ENCODE measurements around the gene MAN1A1.
"Not testable (repeated sequence)": the region's sequence is repeated elsewhere in the genome, so short reads cannot be mapped to it uniquely, and the experiment has no call there.

Gene MAN1A1

DNA sequence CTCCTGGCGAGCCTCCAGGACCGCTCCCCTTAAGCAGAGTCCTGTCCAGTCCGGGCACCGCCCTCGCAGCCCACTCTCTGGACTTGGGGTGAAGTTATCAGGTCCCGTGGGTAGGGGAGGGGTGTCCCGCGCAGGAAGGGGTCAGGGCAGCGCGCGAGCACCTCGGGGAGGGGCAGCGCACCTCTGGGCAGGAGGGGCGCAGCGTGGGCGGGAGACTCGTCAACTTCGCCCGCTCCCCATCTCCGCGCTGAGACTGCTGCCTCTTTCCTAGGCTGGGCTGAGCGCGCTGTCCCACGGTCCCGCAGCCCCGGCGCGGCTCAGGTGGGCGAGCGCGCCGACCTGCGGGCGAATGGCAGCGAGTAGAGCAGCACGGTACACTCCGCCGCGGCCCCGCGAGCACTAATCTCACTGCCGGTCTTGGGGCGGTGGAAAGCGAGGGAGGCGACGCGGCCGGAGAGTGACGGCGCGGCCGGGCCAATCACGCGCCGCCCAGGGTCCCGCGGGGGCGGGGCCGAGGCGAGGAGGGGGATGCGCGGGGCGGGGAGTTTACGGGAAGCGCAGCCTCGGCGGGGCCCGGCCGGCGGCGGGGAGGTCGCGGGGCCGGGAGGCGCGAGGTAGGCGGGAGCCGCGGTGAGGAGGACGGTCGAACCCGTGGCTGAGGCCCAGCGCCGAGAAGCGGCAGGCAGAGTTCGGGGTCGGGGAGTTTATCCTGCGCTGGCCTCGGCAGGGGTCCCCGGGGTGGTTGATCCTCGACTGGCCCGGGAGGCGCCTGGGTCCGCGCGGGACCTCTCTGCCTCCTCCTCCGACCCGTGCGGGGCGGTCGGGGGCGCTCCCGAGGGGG is at the start of gene MAN1A1:
TSS of gene MAN1A1 (minus strand) at position 401 of the 841 bp plus-strand sequence. CDS start 696 bp downstream, outside the sequence.
- H3K27ac Mint-ChIP-seq: peak within 1 kb of the TSS; percentile 69
- H3K9me3 Mint-ChIP-seq: no peaks in the 10 kb centered on the region
- peak within 1 kb of the TSS; percentile 69 for H3K4me3 Mint-ChIP-seq
- peaks cover 39% of the 10 kb centered on the region for H3K4me1 Mint-ChIP-seq
- CTCF ChIA-PET: interaction anchor here (1.0 to 3.4 kb wide), 10 partner anchors 16 to 392 kb away, joined by 3 to 28 read pairs (median 6); no protein-coding TSS in a partner anchor
- no peaks in the 10 kb centered on the region for H3K36me3 Mint-ChIP-seq
- peak; percentile 91 for DNase-seq
- H3K27me3 Mint-ChIP-seq: no peaks in the 10 kb centered on the region

DNA sequence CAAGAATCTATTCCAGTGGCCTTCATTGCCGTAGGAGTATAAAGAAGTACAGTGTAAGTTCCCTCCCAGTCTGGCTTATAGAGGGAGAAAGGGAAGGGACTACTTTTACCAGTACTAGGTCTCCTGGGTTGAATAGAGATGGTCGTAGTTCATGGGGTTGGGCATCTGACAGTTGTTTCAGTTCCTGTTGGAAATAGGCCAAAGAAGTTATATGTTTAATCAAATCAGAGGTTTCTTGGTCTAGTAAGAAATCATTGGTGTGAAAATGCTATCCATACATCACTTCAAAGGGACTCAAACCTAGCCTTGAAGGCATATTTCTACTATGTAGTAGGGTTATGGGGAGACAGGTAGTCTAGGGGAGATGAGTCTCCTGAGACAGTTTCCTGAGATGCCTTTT is 45.6 kb upstream of the MAN1A1 start:
- H3K27me3 Mint-ChIP-seq: peaks cover 7% of the 10 kb centered on the region
- no peaks in the 10 kb centered on the region for H3K36me3 Mint-ChIP-seq
- no peaks in the 10 kb centered on the region for H3K4me1 Mint-ChIP-seq
- H3K27ac Mint-ChIP-seq: no peak overlapping the region
- H3K4me3 Mint-ChIP-seq: no peak overlapping the region
- CTCF ChIA-PET: no interaction called here
- peaks cover 1% of the 10 kb centered on the region for H3K9me3 Mint-ChIP-seq
- no peak for DNase-seq

DNA sequence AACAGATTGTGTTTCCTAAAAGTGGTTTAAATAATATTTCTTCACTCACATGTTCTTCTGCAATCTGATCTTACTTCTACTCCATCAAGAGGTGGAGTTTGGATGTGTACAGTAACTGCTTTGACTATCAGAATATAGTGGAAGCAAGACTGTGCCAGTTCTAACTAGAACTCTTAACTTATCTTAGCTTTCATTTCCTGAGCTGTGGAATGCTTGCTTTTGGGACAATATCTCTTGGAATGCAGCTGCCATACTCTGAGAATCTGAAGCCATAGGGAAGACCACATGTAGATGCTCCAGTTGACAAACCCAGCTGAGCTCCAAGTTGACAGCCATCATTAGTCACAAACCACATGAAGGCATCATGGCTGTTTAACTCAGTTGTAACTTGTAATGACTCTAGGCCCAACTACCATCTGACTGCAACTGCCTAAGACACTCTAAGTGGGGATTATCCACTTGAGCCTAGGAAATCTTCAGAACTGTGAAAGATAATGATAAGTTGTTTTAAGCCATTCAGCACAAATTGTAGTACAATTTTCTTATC is 40.8 kb upstream of the MAN1A1 start:
- H3K9me3 Mint-ChIP-seq: no peaks in the 10 kb centered on the region
- peaks cover 3% of the 10 kb centered on the region for H3K27me3 Mint-ChIP-seq
- H3K4me1 Mint-ChIP-seq: no peaks in the 10 kb centered on the region
- H3K27ac Mint-ChIP-seq: no peak overlapping the region
- no peak for DNase-seq
- no peak overlapping the region for H3K4me3 Mint-ChIP-seq
- no peaks in the 10 kb centered on the region for H3K36me3 Mint-ChIP-seq
- CTCF ChIA-PET: no interaction called here

DNA sequence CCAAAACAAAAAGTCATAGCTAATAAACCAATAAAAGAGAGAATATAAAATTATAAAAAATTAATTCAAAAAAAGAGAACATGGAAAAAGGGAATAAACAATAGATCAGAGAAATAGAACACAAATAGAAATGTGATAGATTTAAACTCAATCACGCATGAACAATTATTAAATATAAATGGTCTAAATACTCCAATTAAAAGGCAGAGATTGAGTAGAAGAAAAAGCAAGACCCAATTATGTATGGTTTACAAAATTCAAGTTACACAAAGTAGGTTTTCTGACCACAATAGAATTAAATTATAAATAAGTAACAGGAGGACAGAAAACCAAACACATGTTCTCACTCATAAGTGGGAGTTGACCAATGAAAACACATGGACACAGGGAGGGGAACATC is 36.4 kb upstream of the MAN1A1 start:
- no peaks in the 10 kb centered on the region for H3K4me1 Mint-ChIP-seq
- H3K36me3 Mint-ChIP-seq: no peaks in the 10 kb centered on the region
- peaks cover 4% of the 10 kb centered on the region for H3K9me3 Mint-ChIP-seq
- H3K27me3 Mint-ChIP-seq: no peaks in the 10 kb centered on the region
- H3K27ac Mint-ChIP-seq: no peak overlapping the region
- H3K4me3 Mint-ChIP-seq: no peak overlapping the region
- DNase-seq: no peak
- CTCF ChIA-PET: no interaction called here

DNA sequence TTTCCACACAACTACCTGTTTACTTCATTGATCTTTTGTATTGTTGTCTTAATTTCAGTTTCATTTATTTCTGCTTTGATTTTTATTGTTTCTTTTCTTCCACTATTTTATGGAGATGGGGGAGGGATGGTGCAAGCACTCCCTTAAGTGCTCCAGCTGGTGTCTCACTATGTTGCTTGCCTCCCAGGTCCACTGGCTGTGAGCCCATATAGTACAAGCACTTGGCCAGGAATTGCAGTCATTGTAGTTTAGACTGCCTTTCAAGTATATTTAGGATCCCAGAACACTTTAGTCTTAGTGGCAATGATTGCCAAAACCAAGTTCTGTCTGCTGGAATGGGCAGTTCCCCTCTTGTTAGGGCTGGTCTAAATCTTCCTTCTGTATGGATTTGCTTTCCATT is 34.9 kb upstream of the MAN1A1 start:
- no peak for DNase-seq
- Mint-ChIP-seq H3K4me1 (no peaks in the 10 kb centered on the region), H3K27me3 (no peaks in the 10 kb centered on the region), H3K27ac (no peak overlapping the region), H3K9me3 (peaks cover 12% of the 10 kb centered on the region), H3K4me3 (no peak overlapping the region), H3K36me3 (no peaks in the 10 kb centered on the region)
- CTCF ChIA-PET: no interaction called here

DNA sequence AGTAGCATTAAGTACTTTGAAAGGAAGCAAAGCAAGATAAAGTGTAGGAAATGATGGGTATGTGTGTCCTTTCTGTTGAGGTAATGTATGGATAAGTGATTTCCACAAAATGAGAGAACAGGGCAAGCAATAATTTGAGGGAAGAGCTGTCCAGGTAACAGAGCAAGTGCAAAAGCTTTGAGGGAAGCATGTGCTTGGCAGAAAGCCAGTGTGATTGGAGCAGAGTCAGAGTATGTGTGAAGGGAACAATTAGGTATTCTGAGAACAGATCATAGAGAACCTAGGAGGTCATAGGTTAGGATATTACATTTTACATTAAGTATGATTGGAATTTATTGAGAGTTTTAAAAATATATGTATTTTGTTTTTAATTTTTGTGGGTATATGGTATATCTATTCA is 30.2 kb upstream of the MAN1A1 start:
- peaks cover 14% of the 10 kb centered on the region for H3K9me3 Mint-ChIP-seq
- no peak overlapping the region for H3K4me3 Mint-ChIP-seq
- no peaks in the 10 kb centered on the region for H3K4me1 Mint-ChIP-seq
- no peak overlapping the region for H3K27ac Mint-ChIP-seq
- no peaks in the 10 kb centered on the region for H3K27me3 Mint-ChIP-seq
- CTCF ChIA-PET: no interaction called here
- DNase-seq: no peak
- no peaks in the 10 kb centered on the region for H3K36me3 Mint-ChIP-seq

DNA sequence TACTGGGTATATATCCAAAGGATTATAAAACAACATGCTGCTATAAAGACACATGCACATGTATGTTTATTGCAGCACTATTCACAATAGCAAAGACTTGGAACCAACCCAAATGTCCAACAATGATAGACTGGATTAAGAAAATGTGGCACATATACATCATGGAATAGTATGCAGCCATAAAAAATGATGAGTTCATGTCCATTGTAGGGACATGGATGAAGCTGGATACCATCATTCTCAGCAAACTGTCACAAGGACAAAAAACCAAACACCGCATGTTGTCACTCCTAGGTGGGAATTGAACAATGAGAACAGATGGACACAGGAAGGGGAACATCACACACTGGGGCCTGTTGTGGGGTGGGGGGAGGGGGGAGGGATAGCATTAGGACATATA is 27.5 kb upstream of the MAN1A1 start:
- CTCF ChIA-PET, DNase-seq, H3K4me1 Mint-ChIP-seq, H3K27ac Mint-ChIP-seq, H3K4me3 Mint-ChIP-seq, H3K27me3 Mint-ChIP-seq, H3K36me3 Mint-ChIP-seq: not testable (repeated sequence)
- H3K9me3 Mint-ChIP-seq: peaks cover 12% of the 10 kb centered on the region

DNA sequence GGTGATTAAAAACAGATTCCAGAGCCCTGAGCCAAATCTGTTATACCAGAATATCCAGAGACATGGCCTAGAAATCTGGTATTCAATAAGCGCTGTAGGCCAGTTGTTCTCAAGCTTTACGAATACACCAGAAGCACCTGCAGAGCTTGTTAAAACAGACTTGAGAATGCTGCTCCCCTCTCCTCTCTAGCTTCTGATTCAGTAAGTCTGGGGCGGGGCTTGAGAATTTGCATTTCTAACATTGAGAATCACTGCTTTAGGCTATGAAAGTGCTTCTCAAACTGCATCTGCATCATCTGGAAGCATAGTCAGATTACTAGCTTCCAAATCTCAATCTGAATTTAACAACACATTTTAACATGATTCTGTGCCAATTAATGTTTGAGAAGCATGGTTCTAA is 20.5 kb upstream of the MAN1A1 start:
- H3K27ac Mint-ChIP-seq: no peak overlapping the region
- DNase-seq: no peak

DNA sequence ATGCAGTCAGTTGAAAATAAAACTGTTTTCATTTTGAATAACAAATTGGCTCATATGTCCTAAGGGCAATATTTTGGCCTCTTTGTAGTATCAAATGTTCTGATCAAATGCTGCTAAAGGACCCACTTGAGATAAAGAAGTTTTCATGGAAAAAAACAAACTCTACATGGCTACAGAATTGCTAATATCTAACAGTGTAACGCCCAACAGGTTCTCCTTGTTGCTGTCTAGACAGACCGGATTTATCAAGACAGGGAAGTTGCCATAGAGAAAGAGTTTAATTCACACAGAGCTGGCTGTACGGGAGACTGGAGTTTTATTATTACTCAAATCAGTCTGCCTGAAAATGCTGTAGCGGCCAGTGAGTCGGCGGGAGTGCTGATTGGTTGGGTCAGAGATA is 19.4 kb upstream of the MAN1A1 start:
- H3K27ac Mint-ChIP-seq: no peak overlapping the region
- peaks cover 2% of the 10 kb centered on the region for H3K36me3 Mint-ChIP-seq
- H3K4me3 Mint-ChIP-seq: no peak overlapping the region
- CTCF ChIA-PET: no interaction called here
- DNase-seq: no peak
- H3K9me3 Mint-ChIP-seq: peaks cover 1% of the 10 kb centered on the region
- no peaks in the 10 kb centered on the region for H3K4me1 Mint-ChIP-seq
- no peaks in the 10 kb centered on the region for H3K27me3 Mint-ChIP-seq

More for the DNA sequence above, 20.5 kb upstream of the MAN1A1 start:
- CTCF ChIA-PET: no interaction called here
- peaks cover 2% of the 10 kb centered on the region for H3K36me3 Mint-ChIP-seq
- H3K9me3 Mint-ChIP-seq: peaks cover 1% of the 10 kb centered on the region
- H3K27me3 Mint-ChIP-seq: no peaks in the 10 kb centered on the region
- H3K4me3 Mint-ChIP-seq: no peak overlapping the region
- no peaks in the 10 kb centered on the region for H3K4me1 Mint-ChIP-seq

DNA sequence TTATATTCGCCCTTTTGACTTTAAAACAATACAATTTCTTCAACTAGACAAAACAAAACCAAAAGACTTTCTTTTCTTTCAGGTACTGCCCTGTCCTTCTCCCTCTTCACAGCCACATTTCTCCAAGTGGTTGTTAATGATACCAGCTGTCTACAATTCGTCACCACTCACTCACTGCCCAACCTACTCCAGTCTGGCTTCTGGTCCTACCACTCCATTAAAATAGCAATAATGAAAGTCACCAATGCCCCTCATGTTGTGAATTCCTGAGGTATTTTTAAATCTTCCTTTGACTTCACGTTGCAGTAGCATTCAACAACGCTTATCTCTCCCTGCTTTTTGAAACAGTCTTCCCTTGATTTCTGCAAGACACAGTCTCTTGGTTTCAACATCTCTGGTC is 11.6 kb upstream of the MAN1A1 start:
- peaks cover 5% of the 10 kb centered on the region for H3K4me1 Mint-ChIP-seq
- DNase-seq: no peak
- peaks cover 4% of the 10 kb centered on the region for H3K27me3 Mint-ChIP-seq
- H3K9me3 Mint-ChIP-seq: peaks cover 1% of the 10 kb centered on the region
- no peak overlapping the region for H3K4me3 Mint-ChIP-seq
- H3K27ac Mint-ChIP-seq: no peak overlapping the region
- CTCF ChIA-PET: no interaction called here
- peaks cover 4% of the 10 kb centered on the region for H3K36me3 Mint-ChIP-seq

DNA sequence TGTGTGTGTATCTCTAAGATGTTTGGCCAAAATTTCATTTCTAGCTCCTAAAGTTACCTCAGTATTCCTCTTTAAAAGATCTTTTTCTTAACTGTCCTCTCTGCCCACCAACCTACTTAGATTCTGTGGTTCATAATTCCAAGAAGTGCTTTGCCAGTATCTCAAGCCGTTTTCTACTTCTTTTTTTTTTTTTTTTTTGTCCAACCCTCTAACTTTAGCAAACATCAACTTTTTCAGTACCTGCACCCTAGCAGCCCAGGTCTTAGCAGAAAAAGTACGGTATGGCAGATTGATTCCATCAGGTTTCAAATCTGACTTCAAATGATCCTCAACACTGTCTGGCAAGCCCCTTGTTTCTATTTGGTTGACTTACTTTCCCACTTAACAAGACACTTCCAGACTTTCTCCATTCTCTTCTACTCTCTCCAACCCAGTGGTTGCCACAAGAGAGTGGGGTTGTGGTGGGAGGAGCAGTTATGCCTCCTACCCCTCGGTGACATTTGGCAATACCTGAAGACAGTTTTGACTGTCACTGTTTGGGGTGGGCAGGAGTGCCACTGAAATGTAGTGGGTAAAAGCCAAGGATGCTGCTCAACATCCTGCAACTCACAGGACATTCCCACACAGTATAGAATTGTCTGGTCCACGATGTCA is 10.8 kb upstream of the MAN1A1 start:
- no peak overlapping the region for H3K27ac Mint-ChIP-seq
- no peak for DNase-seq
- peaks cover 1% of the 10 kb centered on the region for H3K9me3 Mint-ChIP-seq
- H3K27me3 Mint-ChIP-seq: peaks cover 4% of the 10 kb centered on the region
- H3K36me3 Mint-ChIP-seq: peaks cover 2% of the 10 kb centered on the region
- H3K4me3 Mint-ChIP-seq: no peak overlapping the region
- CTCF ChIA-PET: no interaction called here
- H3K4me1 Mint-ChIP-seq: peaks cover 5% of the 10 kb centered on the region

DNA sequence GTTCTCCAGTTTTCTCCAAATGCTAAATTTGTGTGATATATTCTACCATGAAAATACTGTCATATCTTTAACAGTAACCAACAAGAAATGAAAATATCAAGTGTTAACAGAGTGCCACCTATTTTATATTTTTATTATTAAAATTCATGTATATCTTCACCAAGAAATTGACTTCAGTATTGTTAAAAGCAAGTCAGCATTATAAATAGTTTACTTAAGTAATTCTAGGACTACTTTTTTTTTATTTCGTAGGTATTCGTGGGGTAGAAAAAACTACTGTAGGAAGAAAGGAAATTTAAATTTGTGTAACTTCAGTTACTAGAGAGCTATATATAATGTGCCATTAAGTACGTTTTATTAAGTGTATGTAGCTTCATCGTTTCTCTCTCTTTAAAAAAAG is 6.3 kb upstream of the MAN1A1 start:
- CTCF ChIA-PET: no interaction called here
- H3K4me1 Mint-ChIP-seq: peaks cover 11% of the 10 kb centered on the region
- no peak for DNase-seq
- H3K4me3 Mint-ChIP-seq: no peak overlapping the region
- H3K36me3 Mint-ChIP-seq: no peaks in the 10 kb centered on the region
- H3K9me3 Mint-ChIP-seq: no peaks in the 10 kb centered on the region
- H3K27ac Mint-ChIP-seq: no peak overlapping the region
- H3K27me3 Mint-ChIP-seq: peaks cover 4% of the 10 kb centered on the region

DNA sequence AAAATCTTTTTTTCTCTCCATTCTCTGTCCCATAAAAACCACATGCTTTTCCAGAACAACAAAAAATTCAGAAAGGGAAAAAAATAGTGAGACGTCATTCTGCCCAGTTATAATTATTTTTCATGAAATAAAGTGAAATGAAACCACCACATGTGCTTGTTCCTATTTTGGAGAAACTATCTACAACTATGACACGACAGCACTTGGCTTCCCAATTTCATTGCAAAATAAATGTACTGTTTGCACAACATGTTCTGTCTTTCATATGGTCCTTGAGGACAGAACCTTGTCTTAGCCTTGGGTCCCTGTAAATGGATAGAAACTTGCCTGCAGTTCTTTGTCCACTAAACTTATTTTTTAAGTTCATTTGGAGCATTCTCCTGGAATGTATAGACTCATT is 5.6 kb upstream of the MAN1A1 start:
- Mint-ChIP-seq H3K27me3 (no peaks in the 10 kb centered on the region), H3K36me3 (no peaks in the 10 kb centered on the region), H3K4me1 (peaks cover 9% of the 10 kb centered on the region), H3K9me3 (no peaks in the 10 kb centered on the region), H3K27ac (no peak overlapping the region), H3K4me3 (no peak overlapping the region)
- CTCF ChIA-PET: no interaction called here
- DNase-seq: no peak

DNA sequence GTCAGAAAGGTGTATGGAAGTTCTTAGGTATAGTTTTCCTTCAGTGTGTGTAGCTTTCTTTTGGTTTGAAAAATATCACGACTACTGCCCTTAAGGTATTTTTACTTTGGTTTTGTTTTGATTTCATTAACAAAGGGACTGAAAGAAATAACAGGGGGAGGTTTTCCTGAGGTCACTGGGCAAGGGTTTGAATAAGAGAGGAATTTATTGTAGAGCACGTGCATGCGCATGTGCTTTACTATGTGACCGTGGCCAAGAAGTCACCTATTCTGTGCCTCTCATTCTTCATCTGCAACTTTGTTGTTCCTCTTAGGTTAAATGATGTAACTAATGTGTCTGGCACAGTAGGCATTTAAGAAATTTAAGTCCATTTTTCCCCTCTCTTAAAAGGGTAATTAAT is 4.1 kb upstream of the MAN1A1 start:
- no peak overlapping the region for H3K4me3 Mint-ChIP-seq
- no peak overlapping the region for H3K27ac Mint-ChIP-seq
- peaks cover 7% of the 10 kb centered on the region for H3K4me1 Mint-ChIP-seq
- H3K36me3 Mint-ChIP-seq: no peaks in the 10 kb centered on the region
- CTCF ChIA-PET: no interaction called here
- no peak for DNase-seq
- H3K27me3 Mint-ChIP-seq: no peaks in the 10 kb centered on the region
- no peaks in the 10 kb centered on the region for H3K9me3 Mint-ChIP-seq

DNA sequence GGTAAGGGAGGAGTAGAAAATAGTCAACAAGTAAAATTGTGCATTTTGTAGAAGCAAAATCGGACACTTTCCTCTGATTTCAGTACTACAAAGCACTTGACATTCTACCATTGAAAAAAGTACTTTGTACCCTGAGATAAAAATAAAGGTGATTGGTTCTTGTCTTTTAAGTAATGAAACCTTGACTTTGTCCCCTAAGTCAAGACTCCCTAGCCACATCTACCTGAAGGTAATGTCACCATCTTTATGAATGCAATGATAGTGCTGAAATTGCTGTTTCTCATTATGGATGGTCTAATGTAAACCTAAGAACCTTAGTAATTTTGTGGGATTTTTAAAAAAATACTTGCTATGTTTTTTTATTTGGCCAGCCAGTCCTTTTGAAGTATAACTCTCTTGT is 2.4 kb upstream of the MAN1A1 start:
- CTCF ChIA-PET: interaction anchor here (0.9 to 2.3 kb wide), 2 partner anchors 13 to 203 kb away, joined by 3 to 24 read pairs; no protein-coding TSS in a partner anchor
- DNase-seq: no peak
- H3K27ac Mint-ChIP-seq: no peak overlapping the region
- no peaks in the 10 kb centered on the region for H3K27me3 Mint-ChIP-seq
- H3K4me1 Mint-ChIP-seq: peaks cover 20% of the 10 kb centered on the region
- no peaks in the 10 kb centered on the region for H3K36me3 Mint-ChIP-seq
- no peaks in the 10 kb centered on the region for H3K9me3 Mint-ChIP-seq
- H3K4me3 Mint-ChIP-seq: no peak overlapping the region

Measured in activated naive CD4-positive, alpha-beta T cell treated with anti-CD3 and anti-CD28 coated beads, Interleukin-2, amount 10 ng/mL, durations not matched to agents 7 days and 5 days (primary cell).